GM12878 (cell line): ENCODE results near the gene KRIT1. TPM values are rescaled to one million over a fixed set of nuclear protein-coding genes. Genes with fewer than 3 reads are reported as not detected.

Experiments used
- ATAC-seq: fragments of 200-7000 bp; cut with Tn5 transposase; 3 replicates; pipeline ENCODE4 v1.9.1; 2020; ENCODE audit warnings: mild to moderate bottlenecking, moderate library complexity
- BruUV-seq: library from RNA; stranded (reverse); fragments of 400-500 nt; replicated peaks from 2 replicates; lab custom pipeline; 2021; lab: Mats Ljungman, UMichigan
- CTCF ChIA-PET: fragments of 300-600 bp; sonication (Branson Sonifier 250); formaldehyde crosslinking; extraction: SDS; loops from one replicate; lab custom pipeline; 2021; ENCODE audit warnings: inconsistent platforms; lab: Yijun Ruan, JAX
- POLR2A ChIA-PET: fragments of 350-600 bp; formaldehyde crosslinking; extraction: SDS; loops from one replicate; lab custom pipeline; 2021; ENCODE audit warnings: inconsistent platforms; lab: Charles Lee
- RAD21 ChIA-PET: fragments of 300-600 bp; sonication (Branson Sonifier 250); formaldehyde crosslinking; loops from one replicate; lab custom pipeline; 2023; ENCODE audit warnings: antibody characterized with exemption; ENCODE audit not compliant: unreplicated experiment; lab: Charles Lee
- SMC1A ChIA-PET: fragments of 300-600 bp; sonication (Branson Sonifier 250); formaldehyde crosslinking; loops from one replicate; lab custom pipeline; 2023; ENCODE audit not compliant: unreplicated experiment, uncharacterized antibody; lab: Charles Lee
- DNase-seq: peaks from one replicate; pipeline ENCODE4 v3.0.0-alpha.2; 2011; ENCODE audit warnings: low read depth, low spot score
- FAIRE-seq: peaks from 3 replicates; lab custom pipeline; 2011; peaks lifted over from hg19 to GRCh38; lab: Jason Lieb, UNC
- H2AFZ ChIP-seq: 2 replicates; pipeline ENCODE4 v1.6.0; 2011; ENCODE audit warnings: low read depth, low read length, control low read depth; ENCODE audit not compliant: control insufficient read depth
- H3K27ac ChIP-seq: 2 replicates; pipeline ENCODE4 v1.5.1; 2011; ENCODE audit warnings: control low read depth; ENCODE audit not compliant: control insufficient read depth, insufficient read depth
- H3K27me3 ChIP-seq, 2 experiments: replicated peaks in 1 of 2; 2 replicates each; pipeline versions ENCODE4 v1.6.0 to v1.6.1; 2011; ENCODE audit warnings: low read length in 1 of 2; ENCODE audit not compliant: control insufficient read depth in 2 of 2, insufficient read depth in 2 of 2
- H3K36me3 ChIP-seq, 2 experiments: 2 replicates each; pipeline ENCODE4 v1.5.1; 2011; ENCODE audit warnings: low read length in 1 of 2; ENCODE audit not compliant: control insufficient read depth in 2 of 2, insufficient read depth in 2 of 2
- H3K4me1 ChIP-seq: 2 replicates; pipeline ENCODE4 v1.6.1; 2011; ENCODE audit warnings: mild to moderate bottlenecking, low read length, moderate library complexity, mixed read lengths; ENCODE audit not compliant: control insufficient read depth, insufficient read depth
- H3K4me2 ChIP-seq: 2 replicates; pipeline ENCODE4 v1.6.0; 2011; ENCODE audit warnings: control low read depth; ENCODE audit not compliant: control insufficient read depth, insufficient read depth
- H3K4me3 ChIP-seq: fragments of 200-600 bp; sonication (generic); 2 replicates; pipeline ENCODE4 v1.5.1; 2016
- H3K79me2 ChIP-seq: 2 replicates; pipeline ENCODE4 v1.6.0; 2011; ENCODE audit warnings: low read length; ENCODE audit not compliant: control insufficient read depth, insufficient read depth
- H3K9ac ChIP-seq: 2 replicates; pipeline ENCODE4 v1.8.0; 2011; ENCODE audit warnings: low read length, control low read depth, mixed read lengths; ENCODE audit not compliant: control insufficient read depth, insufficient read depth
- H3K9me3 ChIP-seq: replicated peaks from 3 replicates; pipeline ENCODE4 v1.5.1; 2011; ENCODE audit warnings: mild to moderate bottlenecking, low read length; ENCODE audit not compliant: control insufficient read depth, insufficient read depth
- H4K20me1 ChIP-seq: 2 replicates; pipeline ENCODE4 v1.6.0; 2011; ENCODE audit not compliant: control insufficient read depth, insufficient read depth
- ATF7 ChIP-seq: fragments of 450-650 bp; IDR thresholded peaks from 2 replicates; pipeline ENCODE4 v1.6.1; 2016; ENCODE audit warnings: low read depth, mild to moderate bottlenecking
- CTCF ChIP-seq, 3 experiments: IDR thresholded peaks in 2 of 3; conservative IDR thresholded peaks in 1 of 3; 2 replicates each; pipeline ENCODE4 v1.5.1; 2011; ENCODE audit warnings: low read depth in 3 of 3, low read length in 3 of 3, mild to moderate bottlenecking in 3 of 3, control low read depth in 2 of 3, moderate library complexity in 2 of 3, inconsistent platforms in 1 of 3, mixed read lengths in 1 of 3; ENCODE audit not compliant: control insufficient read depth in 2 of 3, insufficient read depth in 1 of 3; ENCODE audit errors: extremely low read depth in 1 of 3
- EGR1 ChIP-seq, 2 experiments: IDR thresholded peaks; 1 replicate in 1 of 2; 2 replicates in 1 of 2; pipeline ENCODE4 v1.6.1; 2011 to 2012; ENCODE audit warnings: low read depth in 2 of 2, low read length in 2 of 2, borderline replicate concordance in 1 of 2, mild to moderate bottlenecking in 1 of 2, moderate library complexity in 1 of 2
- IKZF2 ChIP-seq, 2 experiments: fragments of 450-650 bp; IDR thresholded peaks; 2 replicates each; pipeline ENCODE4 v1.6.1; 2017; ENCODE audit warnings: mild to moderate bottlenecking in 2 of 2, moderate library complexity in 2 of 2
- LARP7 ChIP-seq: fragments of 450-650 bp; IDR thresholded peaks from 2 replicates; pipeline ENCODE4 v1.6.1; 2017; ENCODE audit warnings: mild to moderate bottlenecking
- RUNX3 ChIP-seq: IDR thresholded peaks from 2 replicates; pipeline ENCODE4 v1.6.1; 2012; ENCODE audit warnings: low read length, inconsistent platforms
- SIN3A ChIP-seq: IDR thresholded peaks from 2 replicates; pipeline ENCODE4 v1.6.1; 2012; ENCODE audit warnings: low read depth, low read length, improper control_type of control experiment
- SREBF1 ChIP-seq: IDR thresholded peaks from 2 replicates; pipeline ENCODE4 v1.6.1; 2012; ENCODE audit warnings: mild to moderate bottlenecking, low read length
- YBX1 ChIP-seq: fragments of 450-650 bp; IDR thresholded peaks from 2 replicates; pipeline ENCODE4 v1.6.1; 2016; ENCODE audit warnings: antibody characterized with exemption
- WGBS: methylation state at CpG from one replicate; pipeline ENCODE4 v1.1.6; 2016; ENCODE audit warnings: low lambda C conversion rate; ENCODE audit not compliant: insufficient replicate concordance, insufficient coverage; ENCODE audit errors: missing lambda C conversion rate; 5-methylcytosine and 5-hydroxymethylcytosine counted together
- in situ Hi-C: fragments of 300-500 bp; cut with MboI; formaldehyde crosslinking; loops from 9 replicates; pipeline ENCODE4 v1.14.3; 2018; ENCODE audit warnings: mixed read lengths
- intact Hi-C: fragments of 100-400 bp; cut with micrococcal nuclease; formaldehyde crosslinking; loops from one replicate; pipeline ENCODE4 v1.14.2; 2022; ENCODE audit not compliant: unreplicated experiment
- polyA plus RNA-seq, 11 experiments: library from polyadenylated mRNA; depleted of rRNA in 4 of 11; unstranded in 6 of 11; stranded (reverse) in 5 of 11; fragments of >200 nt; fragmentation: Nextera tagmentation in 4 of 11; fragmentation: Illumina TruSeq in 1 of 11; extraction: Ambion mirVana in 4 of 11; extraction: Trizol in 1 of 11; gene quantifications; 1 replicate in 1 of 11; 2 replicates in 10 of 11; pipeline versions ENCODE4 v1.2.1 to v1.2.3, GENCODE V29; 2011 to 2016; ENCODE audit warnings: inconsistent platforms in 2 of 11, missing spikeins in 2 of 11, low read depth in 1 of 11
- total RNA-seq, 4 experiments: library from RNA; depleted of rRNA in 3 of 4; stranded (reverse); fragments of >200 nt in 3 of 4; fragmentation: Illumina TruSeq in 1 of 4; extraction: Trizol in 1 of 4; gene quantifications; 2 replicates each; pipeline versions ENCODE4 v1.2.1 to v1.2.3, GENCODE V29; 2013 to 2021
- TF ChIP-seq, protein P1 (sequence below): fragments of 450-650 bp; IDR thresholded peaks from 2 replicates; pipeline ENCODE4 v1.6.1; 2016; ENCODE audit warnings: mild to moderate bottlenecking

The KRIT1 gene
- total and polyA plus RNA-seq, 10 of the 15 experiments (the other 5 are each of a cell fraction or from before 2014, with no cell fraction given) = 12.0 to 60.1 (median 27.0) TPM

DNA sequence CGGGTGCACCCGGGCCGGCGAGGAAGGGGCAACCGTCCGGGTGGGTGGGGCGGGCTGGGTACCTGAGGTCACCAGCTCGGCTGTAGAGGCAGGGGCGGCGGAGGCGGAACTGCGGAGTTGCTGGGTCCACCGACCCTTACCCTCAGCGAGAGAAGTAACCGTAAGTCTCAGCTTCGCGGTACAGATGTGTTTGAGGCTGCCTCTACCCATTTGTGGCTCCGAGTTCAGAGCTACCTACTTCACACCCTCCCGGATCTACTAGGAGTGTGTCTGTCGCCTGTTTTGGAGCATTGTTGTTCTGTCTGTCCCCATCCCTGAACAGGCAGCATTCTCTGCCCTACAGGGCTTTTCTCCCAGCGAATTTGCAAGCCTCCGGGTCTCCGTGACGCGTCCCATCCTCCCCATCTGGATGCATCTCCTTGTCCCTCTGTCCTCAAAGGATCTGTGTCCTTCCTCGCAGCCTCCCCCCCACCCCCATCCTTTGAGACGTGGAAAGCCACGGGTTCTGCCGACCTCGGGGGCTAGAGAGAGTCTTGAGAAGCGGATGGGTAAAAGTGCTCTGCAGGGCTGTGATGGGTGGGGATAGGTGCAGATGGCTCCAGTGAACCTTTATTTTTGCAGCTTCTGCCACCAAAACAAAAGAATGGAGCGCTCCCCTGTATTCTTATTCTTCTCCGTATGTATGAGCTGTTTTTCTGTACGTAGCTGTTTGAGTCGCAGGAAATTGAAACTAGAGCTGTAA, 817 bp upstream of the KRIT1 start (continued):
- TF ChIP-seq EGR1 (IDR thresholded peaks at IDR 0.05; ENCODE audit: borderline replicate concordance in 1 of 2, low read depth in 2 of 2, low read length in 2 of 2) (peak in 1 of 2 experiments; percentile 26; a peak in 1 of 3 replicates), RUNX3 (no peak)

- no TSS peak for BruUV-seq
- no peak for DNase-seq
Observed at GRCh38 chr7:92244808-92245486, 767 bp downstream of the KRIT1 start.

More at GRCh38 chr7:92244808-92245486, 767 bp downstream of the KRIT1 start:
- ChIA-PET CTCF (interaction anchor here (0.7 to 3.4 kb wide), 5 partner anchors 15 to 203 kb away, joined by 3 to 17 read pairs (median 3); partner anchors contain the start of gene GATAD1), RAD21 (interaction anchor here (1.5 to 3.9 kb wide), 2 partner anchors 112 to 203 kb away, joined by 4 to 21 read pairs; partner anchors contain the start of gene GATAD1), SMC1A (interaction anchor here (0.8 to 1.4 kb wide), 6 partner anchors 13 to 202 kb away, joined by 3 to 8 read pairs (median 3); partner anchors contain the start of gene GATAD1), POLR2A (interaction anchor here (1.1 to 2.0 kb wide), 5 partner anchors 51 to 283 kb away, joined by 4 to 9 read pairs (median 5); partner anchors contain the start of genes CYP51A1, GATAD1, PEX1 and RBM48)
- Histone ChIP-seq H2AFZ (peak overlapping the region; percentile 95), H3K4me2 (peak overlapping the region; percentile 86), H3K79me2 (peaks cover 65% of the 10 kb centered on the region), H3K9me3 (no peaks in the 10 kb centered on the region), H3K4me3 (peak overlapping the region; percentile 93), H4K20me1 (no peaks in the 10 kb centered on the region), H3K27ac (peak overlapping the region; percentile 90), H3K4me1 (no peaks in the 10 kb centered on the region), H3K36me3 (peaks cover 0 to 13% of the 10 kb centered on the region in 2 experiments; a peak in 1 of 4 replicates), H3K27me3 (no peaks in the 10 kb centered on the region), H3K9ac (peak overlapping the region; percentile 83)
- FAIRE-seq = no peak
- WGBS = 0% methylated on average over 11 of the region's 11 CpGs
- peak; percentile 7 for ATAC-seq
- intact Hi-C loops = loop anchor here (5.0 kb wide), 3 partner anchors 42 to 202 kb away; partner anchors contain the start of genes CYP51A1 and GATAD1
- in situ Hi-C loops = no loop called here
- TF ChIP-seq IKZF2 (IDR thresholded peaks at IDR 0.05) = peak in 1 of 2 experiments; percentile 21; a peak in 1 of 4 replicates
- TF ChIP-seq, protein P1, sequence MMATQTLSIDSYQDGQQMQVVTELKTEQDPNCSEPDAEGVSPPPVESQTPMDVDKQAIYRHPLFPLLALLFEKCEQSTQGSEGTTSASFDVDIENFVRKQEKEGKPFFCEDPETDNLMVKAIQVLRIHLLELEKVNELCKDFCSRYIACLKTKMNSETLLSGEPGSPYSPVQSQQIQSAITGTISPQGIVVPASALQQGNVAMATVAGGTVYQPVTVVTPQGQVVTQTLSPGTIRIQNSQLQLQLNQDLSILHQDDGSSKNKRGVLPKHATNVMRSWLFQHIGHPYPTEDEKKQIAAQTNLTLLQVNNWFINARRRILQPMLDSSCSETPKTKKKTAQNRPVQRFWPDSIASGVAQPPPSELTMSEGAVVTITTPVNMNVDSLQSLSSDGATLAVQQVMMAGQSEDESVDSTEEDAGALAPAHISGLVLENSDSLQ = peak; percentile 16; the same call in 1 of the 2 replicates
- peak; percentile 42; the same call in 1 of the 2 replicates for TF ChIP-seq ATF7
- TF ChIP-seq SIN3A = peak; percentile 49; the same call in 1 of the 2 replicates
- TF ChIP-seq LARP7 = no peak
- 0 out of 6 replicates have a peak, but pooled peaks of 1 of the 3 experiments have one; percentile 1 for TF ChIP-seq CTCF (IDR thresholded peaks at IDR 0.05 in 2 of 3, conservative IDR thresholded peaks at IDR 0.05 in 1 of 3; ENCODE audit: control insufficient read depth in 2 of 3, extremely low read depth in 1 of 3, insufficient read depth in 1 of 3, low read depth in 3 of 3, low read length in 3 of 3)
- TF ChIP-seq YBX1 = no peak
- no peak for TF ChIP-seq SREBF1
- TF ChIP-seq, all 136 proteins: peak for 5
